NK-92 (cell line): ENCODE measurements around the gene STARD13.
"Not testable (repeated sequence)": the region's sequence is repeated elsewhere in the genome, so short reads cannot be mapped to it uniquely, and the experiment has no call there.

Source experiments
- DNase-seq: peaks from one replicate; lab custom pipeline; 2025; ENCODE audit not compliant: unreplicated experiment; lab: John Stamatoyannopoulos, UW

The STARD13 gene

GRCh38 chr13:33257841-33258807 is 27.4 kb downstream of the STARD13 start:
- DNase-seq, result no peak

- no peak for DNase-seq
Measured at GRCh38 chr13:33256148-33256840, 29.3 kb downstream of the STARD13 start.

- no peak for DNase-seq
Measured at GRCh38 chr13:33252135-33252534, 33.4 kb downstream of the STARD13 start.

GRCh38 chr13:33251131-33251661 is 34.4 kb downstream of the STARD13 start:
- DNase-seq, result no peak

DNA sequence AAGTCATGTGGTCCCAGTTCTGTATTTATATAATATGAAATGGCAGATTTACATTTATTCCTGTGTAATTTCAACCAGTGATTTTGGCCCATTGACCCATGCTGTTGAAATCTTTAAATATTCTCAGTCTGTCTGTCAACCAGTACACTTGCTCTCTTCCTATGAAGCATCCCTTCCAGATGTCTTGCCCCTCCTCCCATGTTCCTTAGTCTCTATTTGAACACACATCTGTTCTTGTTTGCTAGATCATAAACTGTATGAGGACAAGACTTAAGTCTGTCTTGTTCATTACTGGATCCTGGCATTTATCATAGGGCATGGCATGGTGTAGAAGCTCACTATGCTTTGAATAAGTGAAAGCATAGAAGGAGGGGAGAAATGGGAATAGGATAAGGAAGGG is 34.9 kb downstream of the STARD13 start:
- DNase-seq, result no peak

GRCh38 chr13:33249894-33250293 is 35.7 kb downstream of the STARD13 start:
- DNase-seq, result no peak

DNA sequence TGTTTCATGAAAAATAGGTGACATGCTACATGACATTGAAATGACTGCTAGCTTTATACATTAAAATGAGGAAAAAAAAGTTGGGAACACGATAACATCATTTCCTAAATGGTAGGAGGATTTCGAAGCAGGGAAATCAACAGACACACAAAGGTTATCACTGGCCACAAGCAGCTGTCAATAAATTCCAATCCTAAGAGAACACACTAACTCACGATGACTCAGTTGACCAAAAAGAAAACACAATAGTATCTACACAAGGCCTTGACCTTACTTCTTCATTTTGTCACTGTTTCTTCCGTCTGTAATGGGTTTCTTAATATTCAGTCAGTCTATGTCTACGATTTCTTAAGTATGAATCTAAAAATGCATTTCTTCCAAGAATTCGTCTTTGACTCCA is 36.5 kb downstream of the STARD13 start:
- DNase-seq, result no peak

DNA sequence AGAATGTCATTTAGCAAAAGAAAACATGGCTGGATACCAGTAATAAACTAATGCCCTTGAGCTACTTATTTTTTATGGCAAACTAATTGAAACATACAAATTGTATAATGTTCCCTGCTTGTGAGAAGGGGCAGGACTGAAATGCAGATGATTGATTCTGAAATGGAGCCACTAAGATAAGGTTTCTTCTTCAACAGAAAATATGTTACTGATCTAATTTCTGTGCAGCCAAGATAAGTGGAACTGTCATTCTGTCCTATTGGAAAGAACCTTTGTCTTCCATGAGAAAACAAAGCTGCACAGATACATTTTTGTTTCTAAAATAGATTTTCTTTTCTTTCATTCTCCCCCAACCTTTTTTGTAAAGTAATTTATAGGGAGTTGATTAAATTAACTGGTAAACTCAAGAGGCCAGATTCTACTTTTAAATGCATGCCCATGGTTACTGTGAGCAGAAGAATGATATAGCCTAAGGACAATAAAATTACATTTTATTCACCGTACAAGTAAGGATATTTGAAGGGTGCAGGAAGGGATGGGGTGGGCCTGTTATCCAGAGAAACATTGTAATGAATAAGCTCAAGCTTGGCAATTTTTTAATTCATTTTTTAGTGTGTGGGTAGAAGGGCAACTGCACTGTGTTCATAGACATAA is 39.9 kb downstream of the STARD13 start:
- DNase-seq, result no peak

DNA sequence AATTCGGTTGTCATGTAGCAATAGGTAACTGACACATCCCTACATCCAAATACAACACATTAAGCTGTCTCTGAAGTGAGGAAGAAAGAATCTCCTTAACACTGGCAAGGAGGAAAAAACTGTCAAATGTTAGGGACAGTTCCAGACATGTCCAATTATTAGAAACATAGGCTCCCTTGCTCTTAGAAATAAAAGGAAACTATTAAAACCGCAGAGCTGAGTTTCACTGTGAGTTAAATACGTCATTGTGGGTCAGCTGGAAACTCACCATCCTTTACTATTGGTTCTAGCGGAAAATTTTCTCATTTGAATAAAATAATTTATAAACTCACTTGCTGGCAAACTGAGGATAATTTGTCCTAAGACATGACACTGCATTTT is 40.7 kb downstream of the STARD13 start:
- no peak for DNase-seq

DNA sequence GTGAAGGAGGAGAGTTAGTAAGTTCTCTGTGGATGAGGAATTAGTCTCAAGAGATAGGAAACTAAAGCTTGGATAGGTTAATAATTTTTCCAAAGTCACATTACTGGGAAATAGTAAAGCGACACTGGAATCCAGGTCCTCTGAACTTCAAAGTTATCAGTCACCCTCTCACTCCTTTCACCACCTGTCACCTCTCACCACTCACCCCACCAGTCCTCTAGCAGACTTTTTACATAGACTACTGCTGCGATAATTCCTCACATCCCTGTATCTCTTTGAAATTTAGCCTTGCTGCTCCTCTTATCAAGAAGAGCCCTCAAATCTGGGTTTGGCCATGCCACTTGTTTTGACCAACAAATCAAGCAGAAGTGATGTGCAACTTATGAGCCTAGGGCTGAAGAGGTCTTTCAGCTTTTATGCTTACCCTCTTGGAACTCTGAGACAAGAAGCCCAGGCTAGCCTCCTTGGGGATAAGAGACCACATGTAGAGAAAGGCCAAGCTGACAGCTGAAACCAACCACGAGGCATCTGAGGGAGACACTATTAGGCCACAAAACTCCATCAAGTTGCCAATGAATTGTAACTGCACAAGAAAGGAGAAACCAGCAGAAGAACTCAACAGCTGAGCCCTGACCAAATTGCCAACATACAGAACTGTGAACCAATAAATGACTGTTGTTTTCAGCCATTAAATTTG is 41.2 kb downstream of the STARD13 start:
- DNase-seq, result no peak

DNA sequence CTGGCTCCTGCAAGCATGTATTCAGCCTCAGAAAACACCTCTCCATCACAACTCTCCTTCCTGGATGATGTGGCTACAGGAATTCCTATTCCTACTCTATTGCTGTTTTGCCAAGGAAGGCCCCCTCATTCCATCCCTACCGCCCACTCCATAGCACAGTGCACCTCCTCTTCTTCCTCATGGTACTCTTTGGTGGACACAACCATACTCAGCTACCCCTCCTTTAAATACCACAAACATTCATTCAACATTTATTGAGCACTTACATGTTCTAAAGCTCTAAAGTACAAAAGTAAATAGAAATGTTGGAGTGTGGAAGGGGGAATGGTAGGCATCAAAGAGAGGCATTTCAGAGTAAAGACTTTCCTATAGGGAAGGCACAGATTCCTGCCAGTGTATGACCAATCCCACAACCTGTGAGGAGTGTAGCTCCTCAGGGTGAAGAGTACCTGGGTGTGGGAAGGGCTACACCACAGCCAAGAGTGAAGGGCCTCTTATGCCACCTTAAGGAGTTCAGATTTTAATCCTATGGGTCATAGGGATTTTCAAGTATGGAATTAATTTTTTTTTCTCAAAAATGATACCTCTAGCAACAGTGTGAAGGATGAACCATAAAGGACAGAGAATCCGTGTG is 42.5 kb downstream of the STARD13 start:
- no peak for DNase-seq

GRCh38 chr13:33242372-33242771 is 43.2 kb downstream of the STARD13 start:
- not testable (repeated sequence) for DNase-seq

- no peak for DNase-seq
Measured at GRCh38 chr13:33236021-33236420, 49.5 kb downstream of the STARD13 start.

- no peak for DNase-seq
Measured at GRCh38 chr13:33235564-33235963, 50.0 kb downstream of the STARD13 start.

DNA sequence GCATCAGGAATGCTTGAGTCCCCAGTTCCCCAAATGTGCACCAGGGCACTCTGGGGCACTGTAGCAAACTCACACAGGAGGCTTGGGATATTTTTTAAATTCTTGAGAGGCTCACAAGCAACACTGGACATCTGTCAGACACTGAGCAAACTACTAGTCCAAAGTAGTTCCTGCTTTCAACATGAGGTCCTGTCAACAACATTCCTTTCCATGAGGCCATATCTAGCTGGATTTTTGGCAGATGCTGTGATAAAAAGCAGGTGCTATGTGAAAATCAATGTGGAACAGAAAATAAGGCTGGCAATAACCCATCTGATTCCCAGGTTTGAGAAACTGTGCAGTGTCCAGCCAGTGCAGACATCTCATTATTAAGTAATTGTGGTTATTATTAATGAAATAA is 50.5 kb downstream of the STARD13 start:
- DNase-seq, result no peak

DNA sequence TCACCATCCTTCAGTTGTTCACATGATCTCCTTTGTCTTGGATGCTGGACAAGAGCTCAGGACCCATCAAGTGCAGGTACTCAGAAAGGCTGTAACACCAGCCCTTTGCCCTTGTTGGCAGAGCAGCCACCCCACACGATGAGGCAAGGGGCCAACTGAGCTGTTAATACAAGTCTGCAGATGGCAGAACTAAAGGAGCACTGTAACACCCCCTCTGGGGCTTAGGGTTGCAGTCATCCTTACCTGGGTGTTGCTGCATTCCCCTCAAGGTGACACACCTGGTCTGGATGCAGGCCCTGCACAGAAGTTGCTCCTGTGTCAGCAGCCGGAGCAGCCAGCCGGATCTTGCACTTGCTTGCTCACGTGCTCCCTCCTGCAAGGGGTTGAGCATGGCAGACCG is 52.0 kb downstream of the STARD13 start:
- no peak for DNase-seq

DNA sequence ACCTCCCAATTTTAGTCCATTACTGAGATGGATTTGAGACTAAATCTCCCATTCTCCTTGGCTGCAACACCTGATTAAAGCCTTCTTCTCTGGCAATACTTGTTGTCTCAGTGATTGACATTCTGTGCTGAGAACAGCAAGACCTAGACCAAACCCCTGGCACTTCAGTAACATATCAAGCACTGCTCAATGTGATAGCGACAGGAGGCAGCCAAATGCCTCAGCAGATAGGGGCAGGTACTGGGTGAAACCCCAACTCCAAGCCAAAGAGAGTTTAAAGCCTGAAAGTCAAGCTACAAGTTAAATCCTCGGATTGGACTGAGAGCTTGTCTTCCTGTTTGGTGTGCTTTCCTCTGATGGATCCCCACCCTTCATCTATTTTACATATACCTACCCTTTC is 52.7 kb downstream of the STARD13 start:
- no peak for DNase-seq

- no peak for DNase-seq
Measured at GRCh38 chr13:33231339-33231738, 54.2 kb downstream of the STARD13 start.

DNA sequence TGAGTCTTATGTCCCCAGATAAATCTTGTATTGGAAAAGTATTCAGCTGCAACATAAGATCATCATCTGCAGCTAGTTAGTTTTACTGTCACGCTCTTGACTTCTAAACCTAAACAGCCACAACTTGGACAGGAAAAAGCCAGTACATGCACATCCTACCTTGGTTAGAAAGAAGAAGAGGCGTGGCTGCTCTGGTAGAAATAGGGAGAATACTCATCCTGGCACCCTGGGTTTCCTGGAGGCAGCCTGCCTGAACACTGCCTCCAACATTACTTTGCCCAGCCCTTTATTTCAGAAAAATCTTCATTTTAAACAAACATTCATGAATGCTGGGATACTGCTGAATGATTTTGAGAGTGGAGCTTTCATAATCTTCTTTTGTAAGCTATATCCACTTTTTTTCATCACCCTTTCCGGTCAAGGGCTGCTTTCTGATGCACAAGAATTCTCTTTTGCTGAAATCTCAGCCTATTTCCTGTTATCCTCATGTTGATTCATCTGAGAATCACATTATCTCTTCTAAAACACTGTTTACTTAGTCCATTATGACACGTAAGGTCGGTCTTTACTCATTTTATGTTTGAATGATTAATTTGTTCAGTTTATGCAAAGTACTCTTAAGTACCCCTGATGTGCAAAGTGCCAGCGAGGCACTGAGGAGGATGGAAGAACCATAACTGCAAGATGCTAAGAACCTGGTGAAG is 55.2 kb downstream of the STARD13 start:
- no peak for DNase-seq
